ENCODE results near the gene MAP7D3. TPM values are rescaled to one million over a fixed set of nuclear protein-coding genes. Genes with fewer than 3 reads are reported as not detected.

Gene MAP7D3
- total RNA-seq, 4 donors from 2014 or later, result 27.5 to 42.5 (median 35.7) TPM

GRCh38 chrX:136262243-136262642 lies 11.0 kb upstream of the MAP7D3 start:
- TF ChIP-seq CTCF (IDR thresholded peaks at IDR 0.05; ENCODE audit: low read depth), result no peak

- no peak for TF ChIP-seq CTCF (IDR thresholded peaks at IDR 0.05; ENCODE audit: low read depth)
Observed at GRCh38 chrX:136261321-136261720, 10.1 kb upstream of the MAP7D3 start.

- TF ChIP-seq CTCF (IDR thresholded peaks at IDR 0.05; ENCODE audit: low read depth), result no peak
Observed at GRCh38 chrX:136260776-136261175, 9.6 kb upstream of the MAP7D3 start.

- TF ChIP-seq CTCF (IDR thresholded peaks at IDR 0.05; ENCODE audit: low read depth), result no peak
Observed at GRCh38 chrX:136259543-136259942, 8.3 kb upstream of the MAP7D3 start.

- TF ChIP-seq CTCF (IDR thresholded peaks at IDR 0.05; ENCODE audit: low read depth), result no peak
Observed at GRCh38 chrX:136258951-136259350, 7.8 kb upstream of the MAP7D3 start.

- TF ChIP-seq CTCF (IDR thresholded peaks at IDR 0.05; ENCODE audit: low read depth), result no peak
Observed at GRCh38 chrX:136256026-136256425, 4.8 kb upstream of the MAP7D3 start.

GRCh38 chrX:136255541-136255940 lies 4.3 kb upstream of the MAP7D3 start:
- no peak for TF ChIP-seq CTCF (IDR thresholded peaks at IDR 0.05; ENCODE audit: low read depth)
